Brain microvascular endothelial cell (primary cell): Measurements from ENCODE around the gene CACNA1D.
"Not testable (repeated sequence)": the region's sequence is repeated elsewhere in the genome, so short reads cannot be mapped to it uniquely, and the experiment has no call there.

Experiments
- DNase-seq: peaks from one replicate; pipeline ENCODE4 v3.0.0-alpha.2; 2020
- H3K27ac ChIP-seq: fragments of 250-450 bp; sonication (Bioruptor Pico); 2 replicates; pipeline ENCODE4 v1.5.1; 2020; ENCODE audit warnings: mild to moderate bottlenecking, moderate library complexity
- H3K27me3 ChIP-seq: fragments of 250-450 bp; sonication (Bioruptor Pico); replicated peaks from 2 replicates; pipeline ENCODE4 v1.5.1; 2020; ENCODE audit warnings: mild to moderate bottlenecking
- H3K36me3 ChIP-seq: fragments of 250-450 bp; sonication (Bioruptor Pico); replicated peaks from 2 replicates; pipeline ENCODE4 v1.5.1; 2020; ENCODE audit warnings: mild to moderate bottlenecking
- H3K4me3 ChIP-seq: 2 replicates; pipeline ENCODE4 v1.5.1; 2011; ENCODE audit warnings: low read depth, mild to moderate bottlenecking, control low read depth, low read length, moderate library complexity
- CTCF ChIP-seq: IDR thresholded peaks from 2 replicates; pipeline ENCODE4 v1.5.1; 2011; ENCODE audit warnings: low read depth, mild to moderate bottlenecking, moderate library complexity, low read length, control low read depth, inconsistent platforms; ENCODE audit errors: missing control alignments
- in situ Hi-C: cut with HindIII; loops from 2 replicates; pipeline ENCODE4 v1.10.0; 2017; ENCODE audit warnings: low sequenced_read_pairs, low pct_ligation_motif_present

The CACNA1D gene

GRCh38 chr3:53571264-53571663, 76.9 kb downstream of the CACNA1D start:
- no peak for DNase-seq

GRCh38 chr3:53572184-53572583, 77.8 kb downstream of the CACNA1D start:
- H3K36me3 ChIP-seq, H3K27me3 ChIP-seq, H3K27ac ChIP-seq, H3K4me3 ChIP-seq, DNase-seq, in situ Hi-C loops: not testable (repeated sequence)

More at GRCh38 chr3:53571264-53571663, 76.9 kb downstream of the CACNA1D start:
- Histone ChIP-seq H3K4me3 (no peak overlapping the region), H3K27me3 (no peaks in the 10 kb centered on the region), H3K27ac (no peak overlapping the region), H3K36me3 (no peaks in the 10 kb centered on the region)
- TF ChIP-seq CTCF = no peak
- in situ Hi-C loops = no loop called here

- TF ChIP-seq CTCF = no peak
- H3K27ac ChIP-seq = no peak overlapping the region
- no peak for DNase-seq
- no peak overlapping the region for H3K4me3 ChIP-seq
- H3K27me3 ChIP-seq = no peaks in the 10 kb centered on the region
- in situ Hi-C loops = no loop called here
- no peaks in the 10 kb centered on the region for H3K36me3 ChIP-seq
Measured at GRCh38 chr3:53577506-53577905, 83.1 kb downstream of the CACNA1D start.

- no peak for TF ChIP-seq CTCF
- no peaks in the 10 kb centered on the region for H3K36me3 ChIP-seq
- DNase-seq = no peak
- in situ Hi-C loops = no loop called here
- H3K27me3 ChIP-seq = no peaks in the 10 kb centered on the region
- no peak overlapping the region for H3K4me3 ChIP-seq
- H3K27ac ChIP-seq = no peak overlapping the region
Measured at GRCh38 chr3:53579636-53580035, 85.2 kb downstream of the CACNA1D start.

GRCh38 chr3:53581671-53582070, 87.3 kb downstream of the CACNA1D start:
- no peak for TF ChIP-seq CTCF
- in situ Hi-C loops = no loop called here
- Histone ChIP-seq H3K36me3 (no peaks in the 10 kb centered on the region), H3K27ac (no peak overlapping the region), H3K27me3 (no peaks in the 10 kb centered on the region), H3K4me3 (no peak overlapping the region)
- no peak for DNase-seq

- in situ Hi-C loops = no loop called here
- no peak for TF ChIP-seq CTCF
- no peak for DNase-seq
- Histone ChIP-seq H3K27me3 (no peaks in the 10 kb centered on the region), H3K4me3 (no peak overlapping the region), H3K27ac (no peak overlapping the region), H3K36me3 (no peaks in the 10 kb centered on the region)
Measured at GRCh38 chr3:53583161-53583690, 88.8 kb downstream of the CACNA1D start.
